Liver (tissue), 9 donors: ENCODE measurements around the gene SNX1. TPM values are rescaled to one million over a fixed set of nuclear protein-coding genes. Genes with fewer than 3 reads are reported as not detected.

ENCODE experiments used
- DNase-seq: peaks from one replicate; pipeline ENCODE4 v3.0.0-alpha.2; 2017; ENCODE audit warnings: low spot score
- H3K27ac ChIP-seq, 2 donors: one replicate each; pipeline ENCODE4 v1.7.0; 2013; ENCODE audit warnings: inconsistent platforms in 2 of 2, low read length in 2 of 2, control low read depth in 1 of 2, low read depth in 1 of 2, mild to moderate bottlenecking in 1 of 2
- H3K27me3 ChIP-seq, 4 donors: one replicate each; pipeline versions ENCODE4 v1.6.1 to v1.7.0; 2013; ENCODE audit warnings: low read length in 3 of 4, inconsistent platforms in 1 of 4, mild to moderate bottlenecking in 1 of 4, moderate library complexity in 1 of 4; ENCODE audit not compliant: control insufficient read depth in 4 of 4, insufficient read depth in 4 of 4
- H3K36me3 ChIP-seq, 4 donors: one replicate each; pipeline versions ENCODE4 v1.6.1 to v1.7.0; 2013; ENCODE audit warnings: low read length in 3 of 4, mild to moderate bottlenecking in 3 of 4, low read depth in 1 of 4, moderate library complexity in 1 of 4; ENCODE audit not compliant: control insufficient read depth in 4 of 4, insufficient read depth in 3 of 4
- H3K4me1 ChIP-seq, 4 donors: one replicate each; pipeline versions ENCODE4 v1.6.1 to v1.7.0; 2013; ENCODE audit warnings: low read length in 3 of 4, mild to moderate bottlenecking in 3 of 4, moderate library complexity in 1 of 4; ENCODE audit not compliant: control insufficient read depth in 4 of 4, insufficient read depth in 4 of 4
- H3K4me3 ChIP-seq, 3 donors: one replicate each; pipeline versions ENCODE4 v1.6.1 to v1.7.0; 2013; ENCODE audit warnings: low read length in 3 of 3, control low read depth in 1 of 3, low read depth in 1 of 3, mild to moderate bottlenecking in 1 of 3
- H3K9ac ChIP-seq, 2 donors: one replicate each; pipeline ENCODE4 v1.7.0; 2013; ENCODE audit warnings: low read length in 2 of 2, mild to moderate bottlenecking in 2 of 2, moderate library complexity in 2 of 2, control low read depth in 1 of 2, low read depth in 1 of 2
- H3K9me3 ChIP-seq, 4 donors: one replicate each; pipeline versions ENCODE4 v1.6.1 to v1.7.0; 2013; ENCODE audit warnings: low read length in 3 of 4; ENCODE audit not compliant: control insufficient read depth in 4 of 4
- CTCF ChIP-seq: fragments of 150-350 bp; IDR thresholded peaks from 2 replicates; pipeline ENCODE4 v1.5.1; 2017; ENCODE audit warnings: improper control_type of control experiment, low read depth, low read length; ENCODE audit not compliant: missing input control
- FOXA2 ChIP-seq: IDR thresholded peaks from 2 replicates; pipeline ENCODE4 v1.6.1; 2016; ENCODE audit warnings: antibody characterized with exemption
- GABPA ChIP-seq, 2 donors: IDR thresholded peaks in 1 of 2; conservative IDR thresholded peaks in 1 of 2; 2 replicates each; pipeline ENCODE4 v1.6.1; 2016; ENCODE audit warnings: antibody characterized with exemption in 2 of 2, mild to moderate bottlenecking in 1 of 2, moderate library complexity in 1 of 2
- HNF4A ChIP-seq, 2 donors: conservative IDR thresholded peaks; 2 replicates each; pipeline ENCODE4 v1.6.1; 2016; ENCODE audit warnings: antibody characterized with exemption in 2 of 2, mild to moderate bottlenecking in 2 of 2
- HNF4G ChIP-seq: IDR thresholded peaks from 2 replicates; pipeline ENCODE4 v1.6.1; 2016; ENCODE audit warnings: antibody characterized with exemption
- JUND ChIP-seq, 2 donors: IDR thresholded peaks; 2 replicates each; pipeline ENCODE4 v1.6.1; 2016; ENCODE audit warnings: antibody characterized with exemption in 2 of 2
- MAX ChIP-seq: IDR thresholded peaks from 2 replicates; pipeline ENCODE4 v1.6.1; 2016; ENCODE audit warnings: antibody characterized with exemption
- RAD21 ChIP-seq, 2 donors: IDR thresholded peaks; 2 replicates each; pipeline ENCODE4 v1.6.1; 2016; ENCODE audit warnings: antibody characterized with exemption in 2 of 2, mild to moderate bottlenecking in 2 of 2
- RXRA ChIP-seq, 2 donors: IDR thresholded peaks; 2 replicates each; pipeline ENCODE4 v1.6.1; 2017 to 2018; ENCODE audit warnings: antibody characterized with exemption in 2 of 2, mild to moderate bottlenecking in 1 of 2
- SP1 ChIP-seq: IDR thresholded peaks from 2 replicates; pipeline ENCODE4 v1.6.1; 2018; ENCODE audit warnings: antibody characterized with exemption, mild to moderate bottlenecking
- WGBS: extraction: QIAGEN DNeasy Blood & Tissue Kit; methylation state at CpG from one replicate; pipeline ENCODE4 v1.1.7; 2013; 5-methylcytosine and 5-hydroxymethylcytosine counted together
- polyA plus RNA-seq, 2 donors: library from polyadenylated mRNA; stranded (reverse) in 1 of 2; unstranded in 1 of 2; fragments of 200-250 nt in 1 of 2; fragments of >200 nt in 1 of 2; fragmentation: Nextera tagmentation in 1 of 2; extraction: Ambion mirVana in 1 of 2; gene quantifications; one replicate each; pipeline versions ENCODE4 v1.2.1 to v1.2.3, GENCODE V29; 2013 to 2015
- total RNA-seq, 2 donors: library from RNA; depleted of rRNA; stranded (reverse); fragments of >200 nt; gene quantifications; one replicate each; pipeline ENCODE4 v1.2.3, GENCODE V29; 2014
- TF ChIP-seq, protein P1 (sequence below): IDR thresholded peaks from 2 replicates; pipeline ENCODE4 v1.6.1; 2016; ENCODE audit warnings: antibody characterized with exemption, mild to moderate bottlenecking
- donor health status: healthy.
- donor health status: healthy.
- donor health status: healthy.
- donor health status: healthy.
- donor health status: healthy.

Gene SNX1
- total and polyA plus RNA-seq, 4 donors: 40.0 to 67.4 (median 45.0) TPM

GRCh38 chr15:64050281-64051092 lies 45.3 kb upstream of the SNX1 start:
- H3K9me3 ChIP-seq: no peaks in the 10 kb centered on the region
- TF ChIP-seq, protein P1, sequence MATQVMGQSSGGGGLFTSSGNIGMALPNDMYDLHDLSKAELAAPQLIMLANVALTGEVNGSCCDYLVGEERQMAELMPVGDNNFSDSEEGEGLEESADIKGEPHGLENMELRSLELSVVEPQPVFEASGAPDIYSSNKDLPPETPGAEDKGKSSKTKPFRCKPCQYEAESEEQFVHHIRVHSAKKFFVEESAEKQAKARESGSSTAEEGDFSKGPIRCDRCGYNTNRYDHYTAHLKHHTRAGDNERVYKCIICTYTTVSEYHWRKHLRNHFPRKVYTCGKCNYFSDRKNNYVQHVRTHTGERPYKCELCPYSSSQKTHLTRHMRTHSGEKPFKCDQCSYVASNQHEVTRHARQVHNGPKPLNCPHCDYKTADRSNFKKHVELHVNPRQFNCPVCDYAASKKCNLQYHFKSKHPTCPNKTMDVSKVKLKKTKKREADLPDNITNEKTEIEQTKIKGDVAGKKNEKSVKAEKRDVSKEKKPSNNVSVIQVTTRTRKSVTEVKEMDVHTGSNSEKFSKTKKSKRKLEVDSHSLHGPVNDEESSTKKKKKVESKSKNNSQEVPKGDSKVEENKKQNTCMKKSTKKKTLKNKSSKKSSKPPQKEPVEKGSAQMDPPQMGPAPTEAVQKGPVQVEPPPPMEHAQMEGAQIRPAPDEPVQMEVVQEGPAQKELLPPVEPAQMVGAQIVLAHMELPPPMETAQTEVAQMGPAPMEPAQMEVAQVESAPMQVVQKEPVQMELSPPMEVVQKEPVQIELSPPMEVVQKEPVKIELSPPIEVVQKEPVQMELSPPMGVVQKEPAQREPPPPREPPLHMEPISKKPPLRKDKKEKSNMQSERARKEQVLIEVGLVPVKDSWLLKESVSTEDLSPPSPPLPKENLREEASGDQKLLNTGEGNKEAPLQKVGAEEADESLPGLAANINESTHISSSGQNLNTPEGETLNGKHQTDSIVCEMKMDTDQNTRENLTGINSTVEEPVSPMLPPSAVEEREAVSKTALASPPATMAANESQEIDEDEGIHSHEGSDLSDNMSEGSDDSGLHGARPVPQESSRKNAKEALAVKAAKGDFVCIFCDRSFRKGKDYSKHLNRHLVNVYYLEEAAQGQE: no peak
- TF ChIP-seq RXRA (IDR thresholded peaks at IDR 0.05): peak; percentile 55 to 60
- peak; percentile 16 for TF ChIP-seq SP1
- TF ChIP-seq CTCF: no peak
- peak in 1 of 2 donors; percentile 23 for TF ChIP-seq RAD21 (IDR thresholded peaks at IDR 0.05)
- peak in 1 of 2 donors; percentile 34 for TF ChIP-seq HNF4A (conservative IDR thresholded peaks at IDR 0.05)
- H3K27me3 ChIP-seq: no peaks in the 10 kb centered on the region
- H3K9ac ChIP-seq: no peak overlapping the region
- WGBS: 58% methylated on average over 8 of the region's 8 CpGs
- H3K36me3 ChIP-seq: no peaks in the 10 kb centered on the region
- H3K4me3 ChIP-seq: no peak overlapping the region
- DNase-seq: no peak
- no peak overlapping the region for H3K27ac ChIP-seq
- peaks cover 8 to 21% (median 12%) of the 10 kb centered on the region in 4 donors for H3K4me1 ChIP-seq

- TF ChIP-seq HNF4G (no peak), RXRA (IDR thresholded peaks at IDR 0.05) (no peak), JUND (IDR thresholded peaks at IDR 0.05) (no peak), FOXA2 (no peak), HNF4A (conservative IDR thresholded peaks at IDR 0.05) (no peak), RAD21 (IDR thresholded peaks at IDR 0.05) (no peak), CTCF (no peak), GABPA (IDR thresholded peaks at IDR 0.05 in 1 of 2, conservative IDR thresholded peaks at IDR 0.05 in 1 of 2) (no peak), MAX (no peak)
- Histone ChIP-seq H3K4me1 (peaks cover 6 to 16% (median 10%) of the 10 kb centered on the region in 4 donors), H3K27me3 (no peaks in the 10 kb centered on the region), H3K9ac (no peak overlapping the region), H3K9me3 (no peaks in the 10 kb centered on the region), H3K4me3 (no peak overlapping the region), H3K36me3 (no peaks in the 10 kb centered on the region), H3K27ac (no peak overlapping the region)
- 99% methylated on average over 2 of the region's 2 CpGs for WGBS
- no peak for DNase-seq
Observed at GRCh38 chr15:64051093-64051402, 44.7 kb upstream of the SNX1 start.
